Fibroblast of upper back skin (primary cell): ENCODE measurements around the gene RPRD2.
"Not testable (repeated sequence)": the region's sequence is repeated elsewhere in the genome, so short reads cannot be mapped to it uniquely, and the experiment has no call there.

ENCODE experiments used
- DNase-seq: peaks from one replicate; pipeline ENCODE4 v3.0.0-alpha.2; 2013

The RPRD2 gene

DNA sequence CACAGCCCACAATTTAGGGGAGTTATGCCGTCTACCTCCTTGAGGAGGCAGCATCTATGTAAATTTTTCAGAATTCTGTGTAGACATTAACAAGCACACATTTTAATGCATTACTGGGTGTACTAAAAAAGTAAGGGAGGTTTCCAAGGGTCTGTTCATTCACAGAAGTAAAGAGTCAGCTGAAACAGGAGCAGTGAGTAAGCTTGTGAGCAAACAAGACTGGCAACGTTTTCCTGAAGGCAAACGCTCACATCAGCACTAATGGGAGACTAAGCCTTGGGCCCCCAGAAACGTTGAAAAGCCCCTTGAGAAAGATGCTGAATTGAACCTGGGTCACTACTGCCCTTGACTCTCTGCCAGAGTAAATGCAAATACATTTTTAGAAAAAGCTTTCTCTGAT, 25.7 kb downstream of the RPRD2 start:
- DNase-seq = no peak

DNA sequence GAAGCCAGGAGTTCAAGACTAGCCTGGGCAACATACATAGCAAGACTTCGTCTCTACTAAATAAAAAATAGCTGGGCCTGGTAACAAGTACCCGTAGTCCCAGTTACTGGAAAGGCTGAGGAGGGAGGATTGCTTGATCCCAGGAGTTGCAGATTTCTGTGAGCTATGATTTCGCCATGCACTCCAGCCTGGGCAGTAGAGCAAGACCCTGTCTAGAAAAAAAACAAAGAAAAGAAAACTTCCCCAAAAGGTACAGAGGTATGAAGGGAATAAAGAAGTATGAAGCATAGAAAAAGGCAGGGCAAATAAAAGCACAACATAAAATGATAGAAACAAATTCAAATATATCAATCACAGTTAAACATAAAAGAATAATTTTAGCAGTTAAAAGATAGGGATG, 28.7 kb downstream of the RPRD2 start:
- no peak for DNase-seq

DNA sequence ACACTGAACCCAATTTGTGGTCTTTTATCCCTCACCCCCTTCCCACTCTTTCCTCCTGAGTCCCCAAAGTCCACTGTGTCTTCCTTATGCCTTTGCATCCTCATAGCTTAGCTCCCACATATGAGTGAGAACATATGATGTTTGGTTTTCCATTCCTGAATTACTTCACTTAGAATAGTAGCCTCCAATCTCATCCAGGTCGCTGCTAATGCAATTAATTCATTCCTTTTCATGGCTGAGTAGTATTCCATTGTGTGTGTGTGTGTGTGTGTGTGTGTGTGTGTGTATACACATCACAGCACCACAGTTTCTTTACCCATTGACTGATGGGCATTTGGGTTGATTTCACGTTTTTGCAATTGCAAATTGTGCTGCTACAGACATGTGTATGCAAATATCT, 31.2 kb downstream of the RPRD2 start:
- not testable (repeated sequence) for DNase-seq

DNA sequence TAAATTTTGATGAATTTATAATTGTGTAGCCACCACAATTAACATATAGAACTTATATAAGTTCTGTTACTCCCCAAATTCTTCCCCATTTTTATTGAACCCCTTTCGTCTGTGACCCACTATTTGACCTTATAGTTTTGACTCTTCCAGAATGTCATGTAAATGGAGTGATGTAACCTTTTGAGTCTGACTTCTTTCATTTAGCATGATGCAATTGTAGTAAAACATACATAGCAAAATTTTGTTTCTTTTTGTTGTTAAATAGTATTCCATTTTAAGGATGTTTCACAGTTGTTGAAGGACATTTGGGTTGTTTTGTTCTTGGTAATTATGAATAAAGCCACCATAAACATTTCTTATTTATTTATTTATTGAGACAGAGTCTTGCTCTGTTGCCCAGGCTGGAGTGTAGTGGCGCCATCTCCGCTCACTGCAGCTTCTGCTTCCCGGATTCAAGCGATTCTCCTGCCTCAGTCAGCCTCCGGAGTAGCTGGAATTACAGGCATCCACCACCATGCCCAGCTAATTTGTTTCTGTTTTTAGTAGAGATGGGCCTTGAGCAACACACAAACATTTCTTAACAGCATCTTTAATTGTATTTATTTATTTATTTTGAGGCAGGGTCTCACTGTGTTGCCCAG, 33.6 kb downstream of the RPRD2 start:
- no peak for DNase-seq

DNA sequence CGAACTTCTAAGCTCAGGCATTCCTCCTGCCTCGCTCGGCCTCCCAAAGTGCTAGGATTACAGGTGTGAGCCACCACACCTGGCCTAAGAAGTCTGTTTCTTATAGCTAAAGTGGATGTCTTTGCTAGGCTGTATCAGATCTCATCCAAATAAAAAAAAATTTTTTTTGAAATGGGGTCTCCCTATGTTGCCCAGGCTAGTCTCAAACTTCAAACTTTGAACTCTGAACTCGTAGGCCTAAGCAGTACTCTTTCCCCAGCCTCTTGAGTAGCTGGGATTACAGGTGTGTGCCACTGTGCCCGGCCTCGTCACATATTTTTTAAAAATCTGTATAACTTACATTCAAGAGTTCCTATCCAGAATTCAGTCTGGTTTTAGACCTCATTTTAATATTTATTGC, 40.5 kb downstream of the RPRD2 start:
- no peak for DNase-seq

DNA sequence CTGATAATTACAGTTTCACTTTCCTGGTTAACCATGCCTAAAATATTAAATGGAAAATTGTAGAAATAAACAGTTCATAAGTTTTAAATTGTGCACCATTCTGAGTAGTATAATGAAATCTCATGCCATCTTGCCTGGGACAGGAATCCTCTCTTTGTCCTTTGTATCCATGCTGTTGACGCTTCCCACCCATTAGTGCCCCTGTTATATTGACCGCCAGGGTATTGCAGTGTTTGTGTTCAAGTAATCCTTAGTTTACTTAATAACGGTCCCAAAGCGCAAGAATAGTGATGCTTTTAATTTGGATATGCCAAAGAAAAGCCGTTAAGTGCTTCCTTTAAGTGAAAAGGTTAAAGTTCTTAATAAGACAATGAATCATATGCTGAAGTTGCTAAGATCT, 41.7 kb downstream of the RPRD2 start:
- DNase-seq = no peak

DNA sequence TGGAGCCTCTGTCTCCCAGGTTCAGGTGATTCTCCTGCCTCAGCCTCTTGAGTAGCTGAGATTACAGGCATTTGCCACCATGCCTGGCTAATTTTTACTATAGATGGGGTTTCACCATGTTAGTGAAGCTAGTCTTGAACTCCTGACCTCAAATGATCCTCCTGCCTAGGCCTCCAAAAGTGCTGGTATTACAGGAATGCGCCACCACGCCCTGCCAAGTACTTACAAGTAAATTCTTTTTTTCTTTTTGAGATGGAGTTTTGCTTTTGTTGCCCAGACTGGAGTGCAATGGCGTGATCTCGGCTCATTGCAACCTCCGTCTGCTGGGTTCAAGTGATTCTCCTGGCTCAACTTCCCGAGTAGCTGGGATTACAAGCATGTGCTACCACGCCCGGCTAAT, 42.5 kb downstream of the RPRD2 start:
- peak; percentile 9 for DNase-seq

DNA sequence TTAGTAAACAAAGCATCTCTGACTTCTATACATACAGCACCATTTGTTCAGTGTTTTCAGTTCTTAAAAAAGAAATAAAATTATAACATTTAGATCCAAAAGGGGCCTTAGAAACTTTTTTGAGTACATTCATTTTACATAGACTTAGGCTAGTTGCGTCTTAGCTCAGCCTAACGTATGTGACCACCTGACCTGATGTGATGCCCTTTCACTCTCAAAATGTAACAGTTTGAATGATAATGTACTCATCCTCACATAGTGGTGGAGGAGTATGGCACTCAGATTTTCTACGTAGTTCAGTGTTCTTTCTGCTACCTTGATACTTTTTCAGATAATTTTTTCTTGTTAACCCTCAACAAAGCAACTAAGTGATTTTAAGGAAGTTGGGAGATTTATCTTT, 43.4 kb downstream of the RPRD2 start:
- DNase-seq = no peak

DNA sequence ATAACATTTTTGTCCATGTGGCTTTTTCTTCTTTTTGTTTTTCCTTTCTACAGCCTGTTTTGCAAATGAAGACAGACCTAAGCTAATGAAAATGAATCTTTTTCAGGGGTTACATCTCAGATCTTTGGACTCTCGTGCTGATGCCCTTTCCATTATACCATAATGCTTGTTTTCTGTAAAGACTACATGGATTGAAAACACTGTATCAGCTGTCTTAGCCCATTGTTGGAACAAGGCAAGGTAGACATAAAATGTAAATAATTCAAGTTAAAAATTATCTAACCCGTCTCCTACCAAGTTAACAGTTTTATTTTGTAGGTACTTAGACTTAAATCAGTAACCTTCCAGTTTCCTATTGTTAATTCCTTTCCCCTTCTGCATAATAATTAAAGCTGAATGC, 44.9 kb downstream of the RPRD2 start:
- no peak for DNase-seq

DNA sequence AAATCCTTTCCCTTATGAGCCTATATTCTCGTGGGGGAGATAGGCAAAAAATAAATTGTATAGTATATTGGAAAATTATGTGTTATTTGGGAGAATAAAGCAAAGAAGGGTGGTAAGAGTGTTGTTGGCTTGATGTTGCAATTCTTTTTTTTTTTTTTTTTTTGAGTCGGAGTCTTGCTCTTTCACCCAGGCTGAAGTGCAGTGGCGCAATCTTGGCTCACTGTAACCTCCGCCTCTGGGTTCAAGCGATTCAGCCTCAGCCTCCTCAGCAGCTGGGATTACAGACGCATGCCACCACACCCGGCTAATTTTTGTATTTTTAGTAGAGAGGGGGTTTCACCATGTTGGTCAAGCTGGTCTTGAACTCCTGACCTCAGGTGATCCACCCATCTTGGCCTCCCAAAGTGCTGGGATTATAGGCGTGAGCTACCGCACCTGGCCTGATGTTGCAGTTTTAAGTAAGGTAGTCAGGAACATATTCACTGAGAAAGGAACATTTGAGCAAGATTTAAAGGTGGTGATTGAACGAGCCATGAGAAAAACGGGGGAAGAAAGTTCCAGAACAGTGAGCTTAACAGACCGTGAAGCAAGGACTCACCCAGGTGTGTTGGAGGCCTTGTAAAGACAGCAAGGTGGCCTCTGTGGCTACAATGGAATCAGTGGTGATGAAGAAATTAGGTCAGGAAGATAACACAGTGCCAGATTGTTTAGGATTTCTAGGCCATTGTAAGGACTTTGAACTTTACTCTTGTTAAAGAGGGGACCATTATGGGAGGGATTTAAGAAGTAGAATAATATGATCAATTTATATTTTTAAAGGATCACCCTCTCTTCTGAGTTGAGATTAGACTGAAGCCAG, 45.8 kb downstream of the RPRD2 start:
- no peak for DNase-seq

DNA sequence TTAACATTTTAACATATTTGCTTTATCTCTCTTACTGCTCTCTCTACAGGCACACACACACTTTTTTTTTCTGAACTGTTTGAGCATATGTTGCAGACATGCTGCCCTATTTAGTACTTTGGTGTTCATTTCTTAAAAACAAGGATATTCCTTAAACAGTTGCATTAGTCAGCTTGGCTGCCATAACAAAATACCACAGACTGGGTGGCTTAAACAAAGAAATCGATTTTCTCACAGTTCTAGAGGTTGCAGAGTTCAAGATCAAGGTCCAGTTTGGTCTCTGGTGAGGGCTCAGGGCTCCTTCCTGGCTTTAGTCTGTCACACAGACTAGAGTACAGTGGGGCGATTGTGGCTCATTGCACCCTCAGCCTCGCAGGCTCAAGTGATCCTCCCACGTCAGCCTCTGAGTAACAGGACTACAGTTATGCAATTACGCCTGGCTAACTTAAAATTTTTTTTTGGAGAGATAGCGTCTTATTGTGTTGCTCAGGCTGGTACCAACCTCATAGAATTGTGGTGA, 46.7 kb downstream of the RPRD2 start:
- DNase-seq = no peak

DNA sequence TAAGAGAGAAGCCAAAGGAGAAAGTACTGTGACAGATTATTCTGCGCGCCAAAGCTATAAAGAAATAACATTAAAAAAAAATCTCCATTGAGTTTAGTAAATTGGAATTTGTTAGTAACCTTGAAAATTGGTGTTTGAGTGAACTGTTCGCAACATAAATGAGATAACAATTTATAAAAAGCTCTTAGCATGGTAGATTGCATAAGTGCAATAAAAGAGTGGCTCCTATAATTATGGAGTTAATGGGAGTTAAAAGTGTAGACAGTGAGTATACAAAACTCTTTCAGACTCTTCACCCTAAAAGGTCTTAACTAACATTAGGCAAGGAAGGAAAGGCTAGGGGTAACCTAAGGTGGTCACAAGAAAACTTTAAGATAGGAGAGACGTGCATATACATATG, 50.6 kb downstream of the RPRD2 start:
- no peak for DNase-seq

DNA sequence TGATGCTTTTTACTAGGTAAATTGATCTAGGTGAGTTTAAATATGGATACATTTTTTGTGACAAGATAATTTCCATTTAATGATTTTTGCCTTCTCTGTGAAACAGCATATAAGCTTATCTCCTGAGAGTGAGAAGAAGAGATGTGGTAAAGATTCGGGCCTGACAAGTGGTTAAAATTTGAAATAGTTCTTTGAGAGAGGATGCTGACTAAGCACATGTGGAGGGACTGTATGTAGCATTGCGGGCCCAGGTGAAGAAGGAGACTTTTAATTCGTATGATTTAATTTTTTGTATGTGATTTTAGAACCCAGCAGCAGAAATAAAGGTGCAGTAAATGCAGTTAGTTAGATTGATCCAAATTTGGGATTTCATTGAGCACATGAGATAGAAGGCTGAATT, 51.9 kb downstream of the RPRD2 start:
- no peak for DNase-seq

DNA sequence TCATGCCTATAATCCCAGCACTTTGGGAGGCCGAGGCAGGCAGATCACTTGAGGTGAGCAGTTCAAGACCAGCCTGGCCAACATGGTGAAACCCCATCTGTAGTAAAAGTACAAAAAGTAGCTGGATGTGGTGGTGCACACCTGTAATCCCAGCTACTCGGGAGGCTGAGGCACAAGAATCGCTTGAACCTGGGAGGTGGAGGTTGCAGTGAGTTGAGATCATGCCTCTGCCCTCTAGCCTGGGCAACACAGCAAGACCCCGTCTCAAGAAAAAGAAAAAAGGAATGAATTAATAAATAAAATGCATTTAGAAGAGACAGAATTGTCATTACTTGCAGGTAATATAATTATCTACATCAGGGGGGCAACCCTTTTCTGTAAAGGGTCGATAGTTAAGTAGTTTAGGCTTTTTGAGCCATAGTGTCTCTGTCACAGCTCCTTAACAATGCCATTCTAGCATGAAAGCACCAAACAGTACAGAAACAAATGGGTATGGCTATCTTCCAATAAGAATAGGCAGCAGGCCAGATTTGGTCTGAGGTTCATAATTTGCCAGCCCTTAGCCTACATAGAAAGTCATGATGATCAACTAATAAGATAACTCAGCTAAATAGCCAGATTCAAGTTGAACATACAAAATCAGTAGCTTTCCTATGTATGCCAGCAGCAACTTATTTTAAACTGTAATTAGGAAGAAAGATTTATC, 56.8 kb downstream of the RPRD2 start:
- DNase-seq = peak; percentile 16

DNA sequence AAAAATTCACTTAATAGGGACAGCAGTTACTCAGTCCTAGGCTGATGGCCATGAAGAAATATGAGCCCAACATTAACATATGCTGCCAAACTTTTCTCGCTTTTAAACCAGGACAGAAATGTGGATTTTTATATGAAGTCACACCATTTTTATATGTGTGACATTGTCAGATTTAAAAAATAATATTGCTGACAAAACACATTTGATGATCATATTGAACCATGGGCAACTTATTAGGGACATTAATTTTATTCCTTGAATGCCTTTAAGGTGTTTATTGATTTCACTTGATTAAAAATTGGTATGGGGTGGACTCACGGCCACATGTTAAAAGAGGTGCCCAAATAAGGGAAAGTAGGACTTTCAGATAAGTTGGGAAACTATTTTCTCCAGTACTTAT, 58.6 kb downstream of the RPRD2 start:
- DNase-seq = no peak

DNA sequence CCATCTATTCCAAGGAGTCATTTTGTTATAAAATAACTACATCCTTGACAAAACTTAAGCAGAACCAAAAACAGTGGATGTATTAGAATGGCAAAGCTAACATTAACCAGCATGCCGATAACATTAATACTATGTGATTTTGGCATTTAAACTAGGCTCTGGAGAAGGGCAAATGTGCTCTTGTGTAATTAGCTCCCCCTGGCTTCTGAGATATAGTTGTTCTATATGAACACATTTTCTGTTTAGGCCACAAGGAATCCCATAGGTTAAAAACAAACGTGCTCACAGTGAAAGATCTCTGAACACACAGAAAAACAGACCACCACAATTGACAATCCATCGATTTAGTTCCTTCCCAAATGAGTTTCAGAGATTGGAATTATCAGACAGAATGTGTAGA, 65.9 kb downstream of the RPRD2 start:
- DNase-seq = peak; percentile 8

DNA sequence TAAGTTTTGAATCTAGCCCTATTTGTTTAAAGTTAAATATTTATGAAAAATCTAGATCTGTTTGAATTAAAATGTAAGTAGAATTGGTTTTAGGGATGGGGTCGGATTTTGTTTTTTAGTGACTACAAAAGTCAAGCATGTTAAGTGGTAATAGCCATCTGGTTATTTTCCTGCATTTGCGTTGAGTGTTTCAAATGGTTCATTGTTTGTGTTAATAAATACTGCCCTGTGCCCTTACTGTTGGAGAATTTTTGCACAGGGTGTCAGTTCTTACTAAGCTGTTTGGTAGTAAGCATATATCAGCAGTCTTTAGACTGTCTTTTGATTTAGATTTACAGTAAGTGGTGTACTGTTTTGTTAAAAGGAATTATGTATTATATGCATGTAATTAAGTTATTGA, 77.2 kb downstream of the RPRD2 start:
- DNase-seq = no peak

DNA sequence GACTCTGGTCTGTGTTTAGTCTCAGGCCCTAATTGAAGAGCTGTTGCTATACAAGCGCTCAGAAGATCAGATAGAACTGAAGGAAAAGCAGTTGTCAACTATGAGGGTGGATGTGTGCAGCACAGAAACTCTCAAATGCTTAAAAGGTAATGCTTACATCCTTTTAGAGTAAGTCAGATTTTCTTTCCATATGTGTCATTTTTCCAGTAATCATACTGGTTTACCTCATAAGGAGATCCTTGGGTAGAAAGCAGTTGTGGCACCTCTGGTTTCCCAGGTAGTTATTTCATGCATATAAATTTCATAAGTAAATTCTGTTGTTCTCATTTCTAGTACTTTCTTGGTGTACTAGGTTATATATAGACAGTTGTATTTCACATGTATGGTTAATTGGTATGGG, 80.3 kb downstream of the RPRD2 start:
- DNase-seq = no peak

DNA sequence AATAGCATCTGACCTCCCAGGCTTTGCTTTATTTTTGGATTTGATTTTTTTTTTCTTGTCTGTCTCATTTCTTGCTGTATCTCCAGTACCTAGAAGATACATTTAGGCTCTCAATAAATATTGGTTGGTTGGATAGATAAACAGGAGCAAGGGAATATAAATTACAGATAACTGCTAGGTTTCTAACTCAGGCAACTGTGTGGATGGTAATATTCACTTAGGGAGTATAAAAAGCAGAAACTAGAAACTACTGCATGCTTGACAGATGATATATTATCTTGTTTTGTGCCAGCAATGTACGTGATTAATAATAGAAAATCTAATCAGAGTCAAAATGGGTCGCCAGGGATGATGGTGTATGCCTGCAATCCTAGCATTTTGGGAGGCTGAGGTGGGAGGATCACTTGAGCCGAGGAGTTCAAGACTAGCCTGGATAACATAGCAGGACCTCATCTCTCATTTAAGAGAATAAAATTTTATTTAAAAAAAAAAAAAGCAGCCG, 92.2 kb downstream of the RPRD2 start:
- DNase-seq = no peak

DNA sequence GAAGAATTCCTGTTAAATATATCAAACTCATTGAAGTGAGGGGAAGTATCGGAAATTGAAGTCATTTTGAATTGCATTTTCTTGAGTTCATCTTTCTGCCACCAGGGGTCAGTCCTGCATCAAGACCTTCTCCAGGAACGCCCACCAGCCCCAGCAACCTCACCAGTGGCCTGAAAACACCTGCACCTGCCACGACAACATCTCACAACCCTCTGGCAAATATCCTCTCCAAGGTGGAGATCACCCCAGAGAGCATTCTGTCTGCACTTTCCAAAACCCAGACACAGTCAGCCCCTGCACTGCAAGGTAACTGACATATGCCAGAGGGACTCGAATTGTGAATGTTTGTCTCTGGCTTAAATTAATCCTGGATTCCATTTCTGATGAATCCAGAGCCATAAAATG, 100.5 kb downstream of the RPRD2 start:
- peak; percentile 53 for DNase-seq

DNA sequence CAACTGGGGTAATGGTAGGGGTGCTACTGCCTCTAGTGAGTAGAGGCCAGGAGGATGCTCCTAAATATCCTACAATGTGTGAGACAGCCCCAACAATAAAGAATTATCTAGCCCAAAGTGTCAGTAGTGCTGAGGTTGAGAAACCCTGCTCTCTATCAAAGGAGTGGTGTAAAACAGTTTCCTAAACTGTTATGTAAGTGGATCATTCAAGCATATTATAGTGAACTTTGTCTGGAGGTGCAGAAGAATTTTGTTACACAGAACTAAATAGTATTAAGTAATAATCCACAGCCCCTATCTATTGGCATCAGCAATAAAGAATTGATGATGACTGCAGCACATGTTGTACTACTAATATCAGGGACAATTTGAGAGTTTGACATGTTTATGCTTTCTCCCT, 103.0 kb downstream of the RPRD2 start:
- DNase-seq = no peak

DNA sequence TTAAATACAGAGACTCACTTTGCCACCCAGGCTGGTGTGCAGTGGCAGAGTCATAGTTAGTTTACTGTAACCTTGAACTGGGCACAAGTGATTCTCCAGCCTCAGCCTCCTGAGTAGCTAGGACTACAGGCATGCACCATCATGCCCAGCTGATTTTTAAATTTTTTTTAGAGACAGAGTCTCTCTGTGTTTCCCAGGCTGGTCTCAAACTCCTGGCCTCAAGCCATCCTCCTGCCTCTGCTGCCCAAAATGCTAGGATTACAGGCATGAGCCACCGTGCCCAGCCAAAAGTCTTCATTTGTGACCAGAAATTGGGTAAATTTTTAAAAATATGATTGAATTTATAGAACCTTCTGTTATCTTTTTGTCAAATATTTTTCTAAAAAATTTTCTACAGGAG, 105.3 kb downstream of the RPRD2 start:
- no peak for DNase-seq

DNA sequence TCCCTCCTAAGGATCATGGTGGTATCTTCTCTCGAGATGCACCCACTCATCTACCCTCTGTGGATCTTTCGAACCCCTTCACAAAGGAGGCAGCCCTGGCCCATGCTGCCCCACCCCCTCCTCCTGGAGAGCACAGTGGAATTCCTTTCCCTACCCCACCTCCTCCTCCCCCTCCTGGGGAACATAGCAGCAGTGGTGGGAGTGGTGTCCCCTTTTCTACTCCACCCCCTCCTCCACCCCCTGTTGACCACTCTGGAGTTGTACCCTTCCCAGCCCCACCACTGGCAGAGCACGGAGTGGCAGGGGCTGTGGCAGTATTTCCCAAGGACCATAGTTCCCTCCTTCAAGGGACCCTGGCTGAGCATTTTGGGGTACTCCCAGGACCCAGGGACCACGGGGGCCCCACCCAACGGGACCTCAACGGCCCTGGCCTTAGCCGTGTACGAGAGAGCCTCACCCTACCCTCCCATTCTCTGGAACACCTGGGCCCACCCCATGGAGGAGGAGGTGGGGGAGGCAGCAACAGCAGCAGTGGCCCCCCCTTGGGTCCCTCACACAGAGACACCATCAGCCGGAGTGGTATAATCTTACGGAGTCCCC, 108.8 kb downstream of the RPRD2 start:
- DNase-seq = no peak
